TTC549 (cell line): ENCODE results near the gene PCNX2.

Experiments used
- FAIRE-seq: peaks from 2 replicates; lab custom pipeline; 2012; peaks lifted over from hg19 to GRCh38; lab: Jason Lieb, UNC

PCNX2 gene

GRCh38 chr1:232982238-232982944 is 313.1 kb downstream of the PCNX2 start:
- no peak for FAIRE-seq

GRCh38 chr1:232980986-232981560 is 314.5 kb downstream of the PCNX2 start:
- FAIRE-seq = no peak

GRCh38 chr1:232980355-232980978 is 315.1 kb downstream of the PCNX2 start:
- no peak for FAIRE-seq

- FAIRE-seq = no peak
Observed at GRCh38 chr1:232979558-232979957, 316.0 kb downstream of the PCNX2 start.

- FAIRE-seq = no peak
Observed at GRCh38 chr1:232978815-232979214, 316.7 kb downstream of the PCNX2 start.

- FAIRE-seq = no peak
Observed at GRCh38 chr1:232978091-232978634, 317.4 kb downstream of the PCNX2 start.

GRCh38 chr1:232974971-232975370 is 320.6 kb downstream of the PCNX2 start:
- FAIRE-seq = no peak

GRCh38 chr1:232973652-232974611 is 321.6 kb downstream of the PCNX2 start:
- no peak for FAIRE-seq

- FAIRE-seq = no peak
Observed at GRCh38 chr1:232970508-232970907, 325.0 kb downstream of the PCNX2 start.

- no peak for FAIRE-seq
Observed at GRCh38 chr1:232969799-232970198, 325.7 kb downstream of the PCNX2 start.

GRCh38 chr1:232968965-232969364 is 326.6 kb downstream of the PCNX2 start:
- no peak for FAIRE-seq

GRCh38 chr1:232968391-232968790 is 327.1 kb downstream of the PCNX2 start:
- no peak for FAIRE-seq

GRCh38 chr1:232966663-232967062 is 328.9 kb downstream of the PCNX2 start:
- FAIRE-seq = no peak

- FAIRE-seq = no peak
Observed at GRCh38 chr1:232965912-232966217, 329.7 kb downstream of the PCNX2 start.

GRCh38 chr1:232965124-232965911 is 330.2 kb downstream of the PCNX2 start:
- no peak for FAIRE-seq

- no peak for FAIRE-seq
Observed at GRCh38 chr1:232964601-232965000, 330.9 kb downstream of the PCNX2 start.

- FAIRE-seq = no peak
Observed at GRCh38 chr1:232962761-232963745, 332.5 kb downstream of the PCNX2 start.

- FAIRE-seq = no peak
Observed at GRCh38 chr1:232958067-232958466, 337.5 kb downstream of the PCNX2 start.

GRCh38 chr1:232956081-232956480 is 339.4 kb downstream of the PCNX2 start:
- FAIRE-seq = no peak

- no peak for FAIRE-seq
Observed at GRCh38 chr1:232954594-232955365, 340.7 kb downstream of the PCNX2 start.
